Breast epithelium (tissue), 3 donors: ENCODE results near the gene PRKN.

Source experiments
- POLR2A ChIP-seq: fragments of 450-650 bp; IDR thresholded peaks from one replicate; pipeline ENCODE4 v1.6.1; 2016; ENCODE audit warnings: antibody characterized with exemption, mild to moderate bottlenecking, moderate library complexity
- POLR2AphosphoS5 ChIP-seq, 3 donors: sonication (generic); formaldehyde crosslinking; IDR thresholded peaks; one replicate each; pipeline ENCODE4 v1.6.1; 2017; ENCODE audit warnings: antibody characterized with exemption in 3 of 3
- TF ChIP-seq, protein P1 (sequence below), 3 donors: fragments of 450-650 bp; IDR thresholded peaks; one replicate each; pipeline ENCODE4 v1.5.1; 2016 to 2017; ENCODE audit warnings: antibody characterized with exemption in 3 of 3, mild to moderate bottlenecking in 3 of 3, moderate library complexity in 3 of 3

DNA sequence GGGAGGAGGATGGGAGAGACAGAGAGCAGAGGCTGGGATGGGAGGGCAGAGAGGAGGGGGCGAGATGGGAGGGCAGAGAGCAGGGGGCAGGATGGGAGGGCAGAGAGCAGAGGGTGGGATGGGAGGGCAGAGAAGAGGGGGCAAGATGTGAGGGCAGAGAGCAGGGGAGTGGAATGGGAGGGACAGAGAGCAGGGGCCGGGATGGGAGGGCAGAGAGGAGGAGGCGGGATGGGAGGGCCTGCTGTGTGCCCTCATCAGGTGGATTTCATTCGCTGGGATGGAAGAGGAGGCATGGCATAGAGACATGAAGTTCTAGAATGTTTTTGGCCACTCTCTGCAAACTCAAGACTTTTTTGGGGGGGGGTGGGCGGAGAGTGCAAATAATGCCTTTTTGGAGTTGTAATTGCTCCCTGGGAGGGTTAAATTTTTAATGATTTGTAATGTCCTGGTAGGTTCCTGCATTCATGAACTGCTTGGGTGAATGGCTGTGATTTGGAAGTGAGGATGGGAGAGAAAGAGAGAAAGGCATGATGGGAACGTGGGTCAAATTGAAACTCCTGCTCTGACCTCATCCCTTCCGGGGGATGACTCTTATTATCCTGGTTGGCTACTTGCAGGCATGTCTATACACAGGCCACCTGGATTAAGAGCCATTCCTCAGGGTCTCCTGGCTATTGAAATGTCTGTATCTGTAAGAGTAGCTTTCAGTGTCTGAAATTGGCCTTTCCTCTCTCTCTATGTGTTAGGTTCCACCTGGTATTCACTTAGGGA lies 1291.3 kb downstream of the PRKN start:
- TF ChIP-seq, protein P1, sequence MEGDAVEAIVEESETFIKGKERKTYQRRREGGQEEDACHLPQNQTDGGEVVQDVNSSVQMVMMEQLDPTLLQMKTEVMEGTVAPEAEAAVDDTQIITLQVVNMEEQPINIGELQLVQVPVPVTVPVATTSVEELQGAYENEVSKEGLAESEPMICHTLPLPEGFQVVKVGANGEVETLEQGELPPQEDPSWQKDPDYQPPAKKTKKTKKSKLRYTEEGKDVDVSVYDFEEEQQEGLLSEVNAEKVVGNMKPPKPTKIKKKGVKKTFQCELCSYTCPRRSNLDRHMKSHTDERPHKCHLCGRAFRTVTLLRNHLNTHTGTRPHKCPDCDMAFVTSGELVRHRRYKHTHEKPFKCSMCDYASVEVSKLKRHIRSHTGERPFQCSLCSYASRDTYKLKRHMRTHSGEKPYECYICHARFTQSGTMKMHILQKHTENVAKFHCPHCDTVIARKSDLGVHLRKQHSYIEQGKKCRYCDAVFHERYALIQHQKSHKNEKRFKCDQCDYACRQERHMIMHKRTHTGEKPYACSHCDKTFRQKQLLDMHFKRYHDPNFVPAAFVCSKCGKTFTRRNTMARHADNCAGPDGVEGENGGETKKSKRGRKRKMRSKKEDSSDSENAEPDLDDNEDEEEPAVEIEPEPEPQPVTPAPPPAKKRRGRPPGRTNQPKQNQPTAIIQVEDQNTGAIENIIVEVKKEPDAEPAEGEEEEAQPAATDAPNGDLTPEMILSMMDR (IDR thresholded peaks at IDR 0.05): no peak
- TF ChIP-seq POLR2A (no peak), POLR2AphosphoS5 (IDR thresholded peaks at IDR 0.05) (no peak)
